Globus pallidus (tissue), 1 donor: Measurements from ENCODE around the gene NR3C2.

ENCODE experiments used
- DNase-seq: peaks from one replicate; pipeline ENCODE4 v3.0.0-alpha.2; 2015; ENCODE audit warnings: low spot score

Gene NR3C2

DNA sequence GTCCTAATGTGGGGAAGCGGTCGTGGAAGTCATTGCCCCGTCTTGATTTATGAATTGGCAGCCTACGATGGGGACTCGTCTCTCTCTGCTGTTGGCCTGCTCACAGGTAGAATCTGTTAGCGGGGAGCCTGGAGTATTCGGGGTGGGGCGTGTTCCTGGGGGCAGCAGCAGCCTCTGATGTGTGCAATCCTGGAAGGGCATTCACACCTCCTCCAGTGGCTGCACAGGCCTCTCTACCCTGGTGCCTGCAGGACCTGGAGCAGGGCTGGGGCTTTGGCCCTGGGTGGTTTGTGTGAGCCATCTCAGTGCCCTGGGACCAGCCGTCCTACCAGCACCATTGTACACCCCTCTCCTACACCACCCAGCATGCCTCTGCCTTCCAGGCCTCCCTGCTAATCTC lies 369.4 kb downstream of the NR3C2 start:
- DNase-seq, result no peak

DNA sequence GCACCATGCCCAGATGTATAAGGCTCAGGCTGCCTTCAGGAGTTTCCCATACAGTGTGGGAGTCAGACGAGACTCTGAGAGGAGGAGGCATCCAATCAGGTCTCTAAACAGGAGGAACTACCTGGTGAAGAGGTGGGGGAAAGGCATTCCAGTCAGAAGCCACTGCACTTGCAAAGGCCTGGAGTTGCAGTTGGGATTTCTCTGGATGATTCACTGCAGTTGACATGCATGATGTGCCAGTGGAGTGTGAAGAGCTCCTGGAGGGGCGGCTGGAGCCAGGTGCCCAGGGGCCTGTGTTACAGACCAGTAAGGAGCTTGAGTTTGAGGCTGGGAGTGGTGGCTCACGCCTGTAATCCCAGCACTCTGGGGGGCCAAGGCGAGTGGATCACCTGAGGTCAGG lies 371.2 kb downstream of the NR3C2 start:
- no peak for DNase-seq

- no peak for DNase-seq
These were observed 372.4 kb downstream of the NR3C2 start for GRCh38 chr4:148069895-148070178.

DNA sequence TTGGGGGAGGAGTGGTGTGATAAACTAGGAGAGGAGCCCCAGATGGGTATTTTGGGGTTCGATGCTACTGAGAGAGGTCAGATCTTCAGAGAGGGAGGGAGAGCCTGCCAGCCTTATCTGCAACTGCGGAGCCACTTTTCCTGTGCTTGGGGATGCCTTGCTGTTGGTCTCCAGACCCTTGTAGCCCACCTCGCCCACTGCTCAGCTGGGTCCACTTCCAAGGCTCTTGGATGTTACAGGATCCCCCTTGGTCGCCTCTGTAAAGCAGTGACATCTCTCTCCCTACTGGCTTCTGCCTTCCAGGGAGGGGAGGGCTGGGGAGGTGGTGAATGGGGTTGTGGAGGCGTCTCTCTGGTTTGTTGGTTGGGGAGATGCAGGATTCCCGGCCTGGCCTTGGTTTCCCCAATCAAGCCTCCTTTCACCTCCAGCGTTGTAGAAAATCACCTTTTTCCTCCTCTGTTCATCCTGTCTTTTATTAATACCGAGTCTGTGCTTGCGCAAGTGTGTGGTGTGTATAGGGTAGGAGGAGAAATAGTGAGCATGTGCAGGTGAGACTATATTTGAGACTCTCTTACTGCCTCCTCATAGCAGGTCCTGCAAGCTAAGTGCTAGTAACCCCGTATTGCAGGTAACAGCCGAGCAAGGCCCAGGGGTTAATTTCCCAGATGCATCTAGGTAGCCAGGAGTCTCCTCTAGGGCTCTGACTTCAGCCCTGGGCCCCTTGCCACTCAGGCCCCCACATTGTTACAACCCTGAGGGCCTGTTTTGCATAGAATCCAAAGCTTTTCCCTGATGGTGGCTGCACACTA lies 372.9 kb downstream of the NR3C2 start:
- no peak for DNase-seq

- DNase-seq, result no peak
These were observed 373.9 kb downstream of the NR3C2 start for GRCh38 chr4:148068065-148068911.

GRCh38 chr4:148067301-148067916 lies 374.8 kb downstream of the NR3C2 start:
- no peak for DNase-seq

DNA sequence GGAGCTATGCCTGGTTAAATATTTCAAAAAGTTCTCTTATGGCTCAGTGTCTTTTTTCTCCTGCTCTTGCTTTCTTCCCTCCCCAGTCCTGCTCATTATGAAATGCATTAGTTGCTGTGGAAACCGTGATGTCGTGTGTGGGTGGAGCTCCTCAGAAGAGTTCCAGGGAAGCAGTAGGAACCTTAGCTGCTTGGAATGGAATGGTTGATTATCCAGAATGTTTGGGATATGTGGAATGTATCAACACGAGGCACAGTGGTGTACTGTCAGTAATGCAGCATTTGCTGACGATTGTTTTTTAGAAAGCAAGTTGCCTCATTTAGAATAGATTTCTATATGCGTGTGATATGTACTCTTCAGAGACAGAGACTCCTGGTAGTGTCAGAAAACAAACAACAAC lies 377.1 kb downstream of the NR3C2 start:
- peak; percentile 23 for DNase-seq

DNA sequence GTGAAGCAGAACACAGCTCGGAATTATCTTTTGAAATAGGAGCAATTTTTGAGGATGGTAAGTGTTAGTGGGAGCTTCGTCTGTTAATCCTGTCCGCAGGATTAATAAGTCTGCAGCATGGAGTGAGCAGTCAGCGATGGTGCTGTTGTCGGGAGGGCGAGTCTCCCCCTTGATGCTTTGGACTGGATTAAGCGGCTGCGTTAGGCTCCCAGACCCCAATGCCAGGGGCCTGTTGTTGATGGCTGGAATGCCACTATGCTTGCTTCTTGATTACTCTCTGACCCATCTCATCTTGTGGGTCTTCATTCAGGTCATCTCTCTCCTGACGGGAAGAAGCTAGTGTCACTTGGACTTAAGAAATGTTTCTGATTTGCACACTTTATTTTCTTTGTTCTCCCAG lies 377.8 kb downstream of the NR3C2 start:
- no peak for DNase-seq

DNA sequence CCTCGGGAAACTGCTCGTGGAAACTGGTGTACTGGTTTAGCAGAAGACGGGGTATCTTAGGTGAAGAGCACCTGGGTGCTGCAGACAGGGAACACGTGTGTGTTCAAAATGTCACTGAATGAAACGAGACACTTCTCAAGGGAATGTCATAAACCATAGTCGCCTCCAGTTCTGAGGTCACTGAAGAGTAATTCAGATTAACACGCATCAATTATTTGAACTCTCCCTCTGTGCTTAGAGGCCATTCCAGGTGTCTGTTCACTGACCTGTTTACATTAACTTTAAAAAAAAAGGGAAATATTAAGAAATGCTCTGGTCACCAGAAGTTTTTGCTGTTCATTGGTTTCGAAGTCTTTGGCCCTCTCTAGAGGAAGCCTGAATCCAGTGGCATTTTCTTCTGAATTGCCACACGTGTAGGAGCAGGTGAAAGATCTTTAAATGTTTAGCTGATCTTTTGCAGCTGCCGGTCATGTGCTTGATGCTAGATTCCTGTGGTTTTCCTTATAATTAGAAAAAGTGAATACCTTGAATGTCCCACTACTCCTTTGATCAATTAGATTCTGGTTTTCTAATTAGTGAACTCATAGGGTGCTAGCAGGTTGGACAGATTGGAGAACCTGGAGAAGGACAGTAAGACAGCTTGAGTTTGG lies 379.8 kb downstream of the NR3C2 start:
- no peak for DNase-seq

DNA sequence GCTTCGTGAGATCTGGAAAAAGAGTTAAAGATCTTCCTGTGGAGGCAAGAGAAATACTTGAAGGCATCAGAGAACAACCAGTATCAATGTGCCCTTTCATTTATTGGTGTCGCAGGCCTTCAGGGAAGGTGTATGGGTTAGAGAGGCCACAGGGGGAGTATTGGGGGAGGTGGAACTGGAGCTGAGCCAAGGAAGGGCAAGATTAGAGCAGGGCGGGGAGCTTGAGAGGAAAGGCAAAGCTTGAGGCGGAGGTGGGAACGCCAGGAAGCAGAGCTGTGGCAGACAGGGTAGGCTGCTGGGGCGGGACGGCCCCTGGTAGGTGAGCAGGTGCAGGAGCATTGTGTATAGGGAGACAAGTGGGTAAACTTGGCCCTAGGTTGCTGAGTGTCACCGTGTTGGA lies 380.4 kb downstream of the NR3C2 start:
- no peak for DNase-seq

- DNase-seq, result no peak
These were observed 381.1 kb downstream of the NR3C2 start for GRCh38 chr4:148061141-148061481.

- DNase-seq, result no peak
These were observed 381.7 kb downstream of the NR3C2 start for GRCh38 chr4:148060264-148061140.

DNA sequence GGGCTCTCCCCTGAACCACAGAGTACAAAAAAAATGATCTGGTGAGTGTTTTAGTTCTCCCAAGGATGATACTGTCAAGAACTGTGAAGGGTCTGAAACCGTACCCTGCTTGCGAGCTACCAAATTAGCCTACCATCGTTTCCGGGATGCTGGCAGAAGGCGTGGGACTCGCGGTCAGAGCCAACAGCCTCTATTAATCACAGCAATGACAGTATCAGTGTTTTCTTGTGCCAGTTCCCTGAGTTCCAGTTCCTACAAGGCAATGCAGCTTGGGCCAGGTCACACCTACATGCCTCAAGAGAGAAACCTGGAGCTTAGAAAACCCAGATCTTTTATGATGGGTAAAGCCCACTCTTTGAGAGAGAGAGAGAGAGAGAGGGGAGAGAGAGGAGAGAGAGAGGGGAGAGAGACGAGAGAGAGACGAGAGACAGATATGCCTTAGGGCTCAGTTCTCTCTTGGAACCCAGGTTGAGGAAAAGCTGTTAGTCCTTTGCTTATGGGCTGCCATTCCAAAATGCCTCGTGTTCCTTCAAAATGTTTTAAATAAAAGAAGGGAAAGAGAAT lies 382.5 kb downstream of the NR3C2 start:
- no peak for DNase-seq

DNA sequence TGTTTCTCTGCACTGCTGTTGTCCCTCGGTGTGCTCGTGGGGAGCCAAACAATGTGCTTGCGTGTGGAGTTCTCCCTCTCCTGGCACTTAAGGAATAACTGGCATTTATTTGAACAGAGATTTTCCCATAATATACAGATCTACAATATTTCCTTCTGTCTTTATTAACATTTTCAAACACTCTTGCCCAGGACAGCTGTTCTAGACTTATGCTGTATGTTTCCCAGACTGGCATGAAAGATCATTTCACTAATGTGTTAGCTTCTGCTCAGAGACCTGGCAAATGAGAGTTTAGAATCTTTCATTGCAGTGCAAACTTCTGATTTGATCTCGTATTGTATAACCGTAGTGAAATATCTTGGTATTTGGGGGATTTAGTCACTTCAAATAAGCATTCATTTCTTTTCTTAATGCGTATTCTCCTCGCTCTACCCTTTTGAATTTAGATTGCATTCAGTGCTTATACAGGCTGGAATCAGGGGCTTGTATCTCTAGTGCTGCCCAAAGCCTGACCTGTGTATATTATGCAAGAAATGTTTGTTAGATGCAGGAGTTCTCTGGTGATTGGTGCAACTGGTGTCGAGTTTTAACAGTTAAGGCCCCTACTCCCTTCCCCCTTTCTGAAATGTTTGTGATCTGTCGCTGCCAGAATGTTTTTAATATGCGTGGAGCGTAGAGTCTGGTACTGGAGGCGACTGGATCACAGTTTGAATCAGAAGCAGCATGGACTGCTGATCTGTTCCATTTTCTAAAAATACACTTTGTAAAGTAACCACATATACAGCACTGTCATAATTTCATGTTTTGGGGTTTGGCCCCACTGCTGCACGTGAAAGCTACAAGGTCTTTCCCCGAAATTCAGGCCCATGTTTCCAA lies 384.0 kb downstream of the NR3C2 start:
- DNase-seq, result peak; percentile 51

DNA sequence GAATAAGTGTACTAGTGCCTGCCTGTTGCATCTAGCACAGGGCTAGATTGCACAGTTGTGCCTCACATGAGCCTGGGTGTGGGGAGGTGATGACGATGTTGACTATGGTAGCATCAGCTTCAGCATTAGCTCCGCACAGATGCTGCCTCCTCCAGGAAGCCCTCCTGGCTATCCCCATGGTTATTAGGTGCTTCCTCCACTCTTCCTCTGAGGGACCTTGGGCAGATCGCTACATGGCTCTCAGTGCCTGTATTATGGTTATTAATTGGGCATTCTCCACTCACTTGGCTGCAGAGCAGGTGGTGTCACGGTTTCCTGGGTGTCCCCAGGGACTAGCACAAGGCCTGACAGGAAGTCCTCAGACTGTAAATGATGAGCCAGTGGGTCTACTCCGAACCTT lies 384.7 kb downstream of the NR3C2 start:
- no peak for DNase-seq

DNA sequence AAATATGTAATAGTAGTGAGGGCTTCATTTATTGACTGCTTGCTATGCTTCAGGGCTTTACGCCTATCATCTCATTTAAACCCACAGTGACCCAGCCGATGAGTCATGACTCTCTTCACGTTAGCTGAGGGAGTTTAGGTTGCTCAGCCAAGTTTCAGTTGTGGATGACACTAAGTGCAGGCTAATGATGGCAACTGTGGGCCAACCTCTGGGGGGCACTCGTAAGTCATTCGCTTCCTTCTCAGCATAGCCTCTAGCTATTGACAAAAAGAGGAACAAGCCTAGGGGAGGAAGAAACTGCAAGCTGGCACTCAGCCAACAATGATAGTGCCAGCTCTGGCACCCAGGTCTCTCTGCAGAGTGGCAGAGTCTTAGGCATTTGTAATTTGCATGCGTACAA lies 385.3 kb downstream of the NR3C2 start:
- peak; percentile 62 for DNase-seq

DNA sequence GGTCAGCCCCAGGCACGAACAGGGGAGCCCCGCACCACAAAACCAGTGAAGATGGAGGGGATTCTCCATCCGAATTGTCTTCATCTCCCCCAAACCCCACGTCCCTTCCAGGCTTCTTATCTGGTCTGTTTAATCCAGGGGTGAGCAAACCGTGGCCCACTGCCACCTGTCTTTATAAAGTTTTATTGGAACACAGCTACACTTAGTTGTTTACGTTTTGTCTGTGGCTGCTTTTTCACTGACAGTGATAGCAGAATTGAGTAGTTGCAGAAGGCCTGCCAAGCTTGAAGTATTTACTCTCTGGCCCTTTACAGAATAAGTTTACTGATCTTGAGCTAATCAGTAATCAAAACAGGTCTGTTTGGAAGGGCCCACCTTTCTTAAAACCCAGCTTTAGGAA lies 386.4 kb downstream of the NR3C2 start:
- DNase-seq, result no peak

GRCh38 chr4:148054275-148054674 lies 387.9 kb downstream of the NR3C2 start:
- no peak for DNase-seq

- DNase-seq, result no peak
These were observed 388.8 kb downstream of the NR3C2 start for GRCh38 chr4:148053298-148054003.

GRCh38 chr4:148052448-148052847 lies 389.8 kb downstream of the NR3C2 start:
- DNase-seq, result no peak
